NCI-H1048 (cell line): Measurements from ENCODE around the gene RAVER2.
"Not testable (repeated sequence)": the region's sequence is repeated elsewhere in the genome, so short reads cannot be mapped to it uniquely, and the experiment has no call there.

Experiments
- DNase-seq: peaks from one replicate; lab custom pipeline; 2025; lab: John Stamatoyannopoulos, UW

The RAVER2 gene

GRCh38 chr1:64811131-64811530 is 66.3 kb downstream of the RAVER2 start:
- DNase-seq, result no peak

GRCh38 chr1:64814427-64814826 is 69.6 kb downstream of the RAVER2 start:
- DNase-seq, result no peak

- DNase-seq, result not testable (repeated sequence)
Observed at GRCh38 chr1:64817364-64817763, 72.5 kb downstream of the RAVER2 start.

- DNase-seq, result not testable (repeated sequence)
Observed at GRCh38 chr1:64820572-64820971, 75.7 kb downstream of the RAVER2 start.

- no peak for DNase-seq
Observed at GRCh38 chr1:64822621-64823020, 77.7 kb downstream of the RAVER2 start.

- DNase-seq, result peak; percentile 40
Observed at GRCh38 chr1:64823691-64824476, 79.0 kb downstream of the RAVER2 start.

- no peak for DNase-seq
Observed at GRCh38 chr1:64826991-64827390, 82.1 kb downstream of the RAVER2 start.

GRCh38 chr1:64828829-64829228 is 84.0 kb downstream of the RAVER2 start:
- DNase-seq, result no peak

GRCh38 chr1:64829411-64830029 is 84.6 kb downstream of the RAVER2 start:
- DNase-seq, result no peak

- DNase-seq, result no peak
Observed at GRCh38 chr1:64830030-64830651, 85.3 kb downstream of the RAVER2 start.

GRCh38 chr1:64834734-64835133 is 89.9 kb downstream of the RAVER2 start:
- DNase-seq, result no peak

GRCh38 chr1:64836802-64837201 is 91.9 kb downstream of the RAVER2 start:
- DNase-seq, result no peak

GRCh38 chr1:64838486-64838885 is 93.6 kb downstream of the RAVER2 start:
- DNase-seq, result no peak

- no peak for DNase-seq
Observed at GRCh38 chr1:64839261-64839660, 94.4 kb downstream of the RAVER2 start.

- no peak for DNase-seq
Observed at GRCh38 chr1:64839732-64840405, 95.0 kb downstream of the RAVER2 start.

GRCh38 chr1:64841330-64842065 is 96.6 kb downstream of the RAVER2 start:
- DNase-seq, result no peak

GRCh38 chr1:64842224-64842623 is 97.3 kb downstream of the RAVER2 start:
- DNase-seq, result no peak

- no peak for DNase-seq
Observed at GRCh38 chr1:64843675-64844074, 98.8 kb downstream of the RAVER2 start.

- no peak for DNase-seq
Observed at GRCh38 chr1:64844175-64844574, 99.3 kb downstream of the RAVER2 start.

- DNase-seq, result no peak
Observed at GRCh38 chr1:64844609-64845008, 99.7 kb downstream of the RAVER2 start.

GRCh38 chr1:64845831-64846425 is 101.1 kb downstream of the RAVER2 start:
- no peak for DNase-seq
